Caco-2 (cell line): ENCODE results near the gene ZAP70. TPM values are rescaled to one million over a fixed set of nuclear protein-coding genes. Genes with fewer than 3 reads are reported as not detected.
A peak's percentile ranks its signal among the peaks of the same experiment; 100 is the strongest.
"Not testable (repeated sequence)": the region's sequence is repeated elsewhere in the genome, so short reads cannot be mapped to it uniquely, and the experiment has no call there.

Source experiments
- BruUV-seq: library from RNA; stranded (reverse); fragments of 400-500 nt; replicated peaks from 2 replicates; lab custom pipeline; 2021; lab: Mats Ljungman, UMichigan
- CTCF ChIA-PET: fragments of 300-600 bp; sonication (Branson Sonifier 250); formaldehyde crosslinking; loops from one replicate; lab custom pipeline; 2022; ENCODE audit warnings: antibody characterized with exemption; lab: Charles Lee
- POLR2A ChIA-PET: fragments of 300-600 bp; sonication (Branson Sonifier 250); formaldehyde crosslinking; loops from one replicate; lab custom pipeline; 2022; ENCODE audit warnings: antibody characterized with exemption; lab: Charles Lee
- DNase-seq, 2 experiments: peaks; one replicate each; pipeline versions ENCODE4 v3.0.0 to v3.0.0-alpha.2; 2020 to 2022
- H3K27me3 ChIP-seq: replicated peaks from 2 replicates; pipeline ENCODE4 v1.6.0; 2011; ENCODE audit warnings: low read length; ENCODE audit not compliant: control insufficient read depth, insufficient read depth
- H3K36me3 ChIP-seq: 2 replicates; pipeline ENCODE4 v1.5.1; 2011; ENCODE audit warnings: low read length; ENCODE audit not compliant: control insufficient read depth, insufficient read depth
- H3K4me1 ChIP-seq: fragments of 250-450 bp; sonication (Bioruptor Pico); 2 replicates; pipeline ENCODE4 v1.5.1; 2020; ENCODE audit warnings: mild to moderate bottlenecking
- H3K4me3 ChIP-seq: 2 replicates; pipeline ENCODE4 v1.5.1; 2011; ENCODE audit warnings: low read depth, mild to moderate bottlenecking, control low read depth, low read length
- H3K9me3 ChIP-seq: fragments of 250-450 bp; sonication (Bioruptor Pico); 2 replicates; pipeline ENCODE4 v1.5.1; 2020; ENCODE audit warnings: mild to moderate bottlenecking, moderate library complexity
- H3K27ac Mint-ChIP-seq: one replicate; pipeline ENCODE4 v1.8.0; 2022; ENCODE audit warnings: mixed read lengths; ENCODE audit not compliant: unreplicated experiment
- H3K27me3 Mint-ChIP-seq: one replicate; pipeline ENCODE4 v1.8.0; 2022; ENCODE audit warnings: mixed read lengths; ENCODE audit not compliant: insufficient read depth, unreplicated experiment
- H3K36me3 Mint-ChIP-seq: one replicate; pipeline ENCODE4 v1.8.0; 2022; ENCODE audit warnings: mild to moderate bottlenecking, mixed read lengths; ENCODE audit not compliant: insufficient read depth, unreplicated experiment
- H3K4me1 Mint-ChIP-seq: one replicate; pipeline ENCODE4 v1.8.0; 2022; ENCODE audit warnings: low read depth, mixed read lengths; ENCODE audit not compliant: unreplicated experiment
- H3K4me3 Mint-ChIP-seq: one replicate; pipeline ENCODE4 v1.8.0; 2022; ENCODE audit warnings: mild to moderate bottlenecking, moderate library complexity, mixed read lengths; ENCODE audit not compliant: unreplicated experiment
- H3K9me3 Mint-ChIP-seq: one replicate; pipeline ENCODE4 v1.8.0; 2022; ENCODE audit warnings: mixed read lengths; ENCODE audit not compliant: unreplicated experiment
- intact Hi-C: fragments of 100-400 bp; cut with micrococcal nuclease; formaldehyde crosslinking; loops from one replicate; pipeline ENCODE4 v1.10.0; 2022; ENCODE audit not compliant: unreplicated experiment
- total RNA-seq: library from RNA; stranded (reverse); gene quantifications from 2 replicates; pipeline ENCODE4 v1.2.3, GENCODE V29; 2022
- TF ChIP-seq, protein P1 (sequence below), 2 experiments: fragments of 200-600 bp in 1 of 2; IDR thresholded peaks; 1 replicate in 1 of 2; 2 replicates in 1 of 2; pipeline versions ENCODE4 v1.5.1 to v1.8.0; 2011 to 2022; ENCODE audit warnings: antibody characterized with exemption in 1 of 2, control low read depth in 1 of 2, inconsistent platforms in 1 of 2, low read depth in 1 of 2, low read length in 1 of 2, mild to moderate bottlenecking in 1 of 2, moderate library complexity in 1 of 2; ENCODE audit not compliant: insufficient read depth in 1 of 2, severe bottlenecking in 1 of 2, unreplicated experiment in 1 of 2

ZAP70 gene
- total RNA-seq, 1 experiment from 2014 or later: 0.82 TPM

DNA sequence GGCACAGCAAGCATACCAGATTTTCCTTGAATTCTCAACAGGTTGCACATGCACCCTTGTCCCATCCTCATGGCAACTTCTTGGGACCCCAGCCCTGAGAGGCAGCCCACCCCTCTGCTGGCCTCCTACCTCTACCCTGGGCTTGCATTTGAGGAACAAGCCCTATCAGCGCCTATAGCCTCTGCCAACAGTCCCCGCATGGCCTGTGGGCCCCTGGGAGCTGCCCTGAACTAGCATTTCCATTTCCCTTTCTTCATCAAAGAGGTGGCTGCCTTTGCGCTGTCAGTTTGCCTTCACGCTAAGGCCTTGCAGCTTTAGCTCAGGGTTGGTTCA is 5.4 kb upstream of the ZAP70 start:
- H3K27me3 ChIP-seq: no peaks in the 10 kb centered on the region
- no peak for DNase-seq
- intact Hi-C loops: no loop called here
- H3K4me1 ChIP-seq: peaks cover 25% of the 10 kb centered on the region
- TF ChIP-seq, protein P1, sequence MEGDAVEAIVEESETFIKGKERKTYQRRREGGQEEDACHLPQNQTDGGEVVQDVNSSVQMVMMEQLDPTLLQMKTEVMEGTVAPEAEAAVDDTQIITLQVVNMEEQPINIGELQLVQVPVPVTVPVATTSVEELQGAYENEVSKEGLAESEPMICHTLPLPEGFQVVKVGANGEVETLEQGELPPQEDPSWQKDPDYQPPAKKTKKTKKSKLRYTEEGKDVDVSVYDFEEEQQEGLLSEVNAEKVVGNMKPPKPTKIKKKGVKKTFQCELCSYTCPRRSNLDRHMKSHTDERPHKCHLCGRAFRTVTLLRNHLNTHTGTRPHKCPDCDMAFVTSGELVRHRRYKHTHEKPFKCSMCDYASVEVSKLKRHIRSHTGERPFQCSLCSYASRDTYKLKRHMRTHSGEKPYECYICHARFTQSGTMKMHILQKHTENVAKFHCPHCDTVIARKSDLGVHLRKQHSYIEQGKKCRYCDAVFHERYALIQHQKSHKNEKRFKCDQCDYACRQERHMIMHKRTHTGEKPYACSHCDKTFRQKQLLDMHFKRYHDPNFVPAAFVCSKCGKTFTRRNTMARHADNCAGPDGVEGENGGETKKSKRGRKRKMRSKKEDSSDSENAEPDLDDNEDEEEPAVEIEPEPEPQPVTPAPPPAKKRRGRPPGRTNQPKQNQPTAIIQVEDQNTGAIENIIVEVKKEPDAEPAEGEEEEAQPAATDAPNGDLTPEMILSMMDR (IDR thresholded peaks at IDR 0.05; ENCODE audit: insufficient read depth in 1 of 2, low read depth in 1 of 2, low read length in 1 of 2, severe bottlenecking in 1 of 2, unreplicated experiment in 1 of 2): no peak
- ChIA-PET CTCF (interaction anchor here (1.6 kb wide), 1 partner anchor 8 kb away, joined by 5 read pairs; no protein-coding TSS in a partner anchor), POLR2A (no interaction called here)
- H3K4me3 ChIP-seq: no peak overlapping the region
- no peaks in the 10 kb centered on the region for H3K36me3 ChIP-seq
- no TSS peak for BruUV-seq
- H3K27me3 Mint-ChIP-seq: no peaks in the 10 kb centered on the region
- no peaks in the 10 kb centered on the region for H3K9me3 Mint-ChIP-seq
- H3K9me3 ChIP-seq: no peaks in the 10 kb centered on the region
- H3K4me1 Mint-ChIP-seq: peaks cover 27% of the 10 kb centered on the region
- no peak overlapping the region for H3K27ac Mint-ChIP-seq
- H3K36me3 Mint-ChIP-seq: no peaks in the 10 kb centered on the region
- H3K4me3 Mint-ChIP-seq: no peak overlapping the region

DNA sequence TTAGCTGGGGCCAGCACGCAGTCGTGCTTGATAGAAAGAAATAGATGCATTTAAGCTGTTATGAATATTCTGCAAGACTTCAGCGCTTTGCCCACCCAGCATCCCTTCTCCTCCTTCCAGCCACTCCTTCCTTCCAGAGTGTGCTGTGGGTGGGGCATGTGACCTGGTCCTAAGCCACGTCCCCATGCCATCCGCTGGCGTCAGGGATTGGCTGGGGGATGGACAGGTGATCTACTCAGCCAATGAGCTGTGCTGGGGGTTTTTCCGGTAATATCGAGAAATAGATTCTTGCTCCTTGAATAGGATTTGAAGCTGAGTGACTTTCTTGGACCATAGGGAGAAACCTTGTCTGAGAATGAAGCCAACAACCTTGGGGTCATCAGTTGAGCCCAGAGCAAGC is 4.8 kb upstream of the ZAP70 start:
- CTCF ChIA-PET: interaction anchor here (1.6 kb wide), 1 partner anchor 8 kb away, joined by 5 read pairs; no protein-coding TSS in a partner anchor
- POLR2A ChIA-PET: no interaction called here
- Histone ChIP-seq H3K4me3 (no peak overlapping the region), H3K4me1 (peaks cover 30% of the 10 kb centered on the region), H3K9me3 (no peaks in the 10 kb centered on the region), H3K36me3 (no peaks in the 10 kb centered on the region), H3K27me3 (no peaks in the 10 kb centered on the region)
- Mint-ChIP-seq H3K36me3 (no peaks in the 10 kb centered on the region), H3K27me3 (no peaks in the 10 kb centered on the region), H3K27ac (no peak overlapping the region), H3K9me3 (no peaks in the 10 kb centered on the region), H3K4me3 (no peak overlapping the region), H3K4me1 (peaks cover 27% of the 10 kb centered on the region)
- intact Hi-C loops: no loop called here
- DNase-seq: no peak
- TF ChIP-seq, protein P1 (IDR thresholded peaks at IDR 0.05; ENCODE audit: insufficient read depth in 1 of 2, low read depth in 1 of 2, low read length in 1 of 2, severe bottlenecking in 1 of 2, unreplicated experiment in 1 of 2): no peak
- no TSS peak for BruUV-seq

DNA sequence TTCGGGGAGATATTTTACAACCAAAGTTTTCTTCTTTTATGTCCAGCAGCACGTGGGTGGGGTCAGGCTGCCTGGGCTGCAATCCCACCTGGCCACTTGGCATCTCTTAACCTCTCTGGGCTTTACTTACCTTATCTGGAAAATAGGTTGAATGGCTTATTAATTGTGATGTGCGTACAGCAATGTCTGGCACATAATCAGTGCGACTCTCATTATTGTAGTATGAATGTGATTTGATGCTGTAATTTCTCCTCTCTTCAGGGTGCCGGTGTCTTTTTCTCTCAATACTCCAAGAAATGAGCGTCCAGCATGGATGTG is 2.0 kb upstream of the ZAP70 start:
- Mint-ChIP-seq H3K36me3 (no peaks in the 10 kb centered on the region), H3K27ac (peak overlapping the region; percentile 48), H3K27me3 (no peaks in the 10 kb centered on the region), H3K4me1 (peaks cover 31% of the 10 kb centered on the region), H3K9me3 (no peaks in the 10 kb centered on the region), H3K4me3 (no peak overlapping the region)
- Histone ChIP-seq H3K4me1 (peaks cover 30% of the 10 kb centered on the region), H3K36me3 (no peaks in the 10 kb centered on the region), H3K9me3 (no peaks in the 10 kb centered on the region), H3K4me3 (no peak overlapping the region), H3K27me3 (no peaks in the 10 kb centered on the region)
- ChIA-PET POLR2A (no interaction called here), CTCF (no interaction called here)
- intact Hi-C loops: no loop called here
- BruUV-seq: no TSS peak
- no peak for DNase-seq
- TF ChIP-seq, protein P1 (IDR thresholded peaks at IDR 0.05; ENCODE audit: insufficient read depth in 1 of 2, low read depth in 1 of 2, low read length in 1 of 2, severe bottlenecking in 1 of 2, unreplicated experiment in 1 of 2): no peak

DNA sequence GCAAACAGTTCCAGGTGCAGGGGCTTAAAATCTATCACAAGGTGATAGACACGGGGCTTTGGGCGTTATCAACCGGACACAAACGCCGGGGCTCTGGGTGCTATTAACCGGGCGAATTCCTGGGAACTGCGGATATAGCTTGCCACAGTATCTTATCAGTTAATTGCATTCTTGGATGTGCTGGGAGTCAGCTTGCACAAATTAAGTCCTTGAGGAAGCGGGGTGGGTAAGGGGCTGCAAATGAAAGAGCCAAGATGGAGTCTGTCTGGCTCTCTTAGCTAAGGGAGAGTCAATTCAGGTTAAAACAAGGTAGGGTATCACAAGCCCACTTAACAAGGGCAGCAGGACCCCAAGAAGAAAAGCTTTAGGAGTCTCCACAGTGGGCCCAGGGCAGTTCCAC is 1.2 kb upstream of the ZAP70 start:
- H3K4me3 Mint-ChIP-seq: peak overlapping the region; percentile 43
- peak overlapping the region; percentile 48 for H3K27ac Mint-ChIP-seq
- CTCF ChIA-PET: interaction anchor here (2.1 kb wide), 1 partner anchor 12 kb away, joined by 5 read pairs; no protein-coding TSS in a partner anchor
- DNase-seq, BruUV-seq, H3K4me3 ChIP-seq, H3K36me3 ChIP-seq, H3K9me3 Mint-ChIP-seq, H3K27me3 ChIP-seq, H3K36me3 Mint-ChIP-seq, H3K9me3 ChIP-seq, intact Hi-C loops, POLR2A ChIA-PET, H3K27me3 Mint-ChIP-seq: not testable (repeated sequence)
- peaks cover 34% of the 10 kb centered on the region for H3K4me1 Mint-ChIP-seq
- peaks cover 30% of the 10 kb centered on the region for H3K4me1 ChIP-seq
